22Rv1 (cell line): ENCODE data around the gene MROH7.

Experiments
- CTCF ChIP-seq: fragments of 450-650 bp; IDR thresholded peaks from 2 replicates; pipeline ENCODE4 v1.5.1; 2017; ENCODE audit warnings: mild to moderate bottlenecking
- ZFX ChIP-seq: fragments of 450-650 bp; IDR thresholded peaks from 2 replicates; pipeline ENCODE4 v1.6.1; 2017; ENCODE audit warnings: antibody characterized with exemption, borderline replicate concordance

- TF ChIP-seq CTCF = no peak
- TF ChIP-seq ZFX = no peak
Observed at GRCh38 chr1:54679706-54680105, 38.1 kb downstream of the MROH7 start.
